GM12878 (cell line): Measurements from ENCODE around the gene ZIC2. TPM values are rescaled to one million over a fixed set of nuclear protein-coding genes. Genes with fewer than 3 reads are reported as not detected.
A peak's percentile ranks its signal among the peaks of the same experiment; 100 is the strongest.

Experiments used
- ATAC-seq: fragments of 200-7000 bp; cut with Tn5 transposase; 3 replicates; pipeline ENCODE4 v1.9.1; 2020; ENCODE audit warnings: mild to moderate bottlenecking, moderate library complexity
- BruUV-seq: library from RNA; stranded (reverse); fragments of 400-500 nt; replicated peaks from 2 replicates; lab custom pipeline; 2021; lab: Mats Ljungman, UMichigan
- CTCF ChIA-PET: fragments of 300-600 bp; sonication (Branson Sonifier 250); formaldehyde crosslinking; extraction: SDS; loops from one replicate; lab custom pipeline; 2021; ENCODE audit warnings: inconsistent platforms; lab: Yijun Ruan, JAX
- POLR2A ChIA-PET: fragments of 350-600 bp; formaldehyde crosslinking; extraction: SDS; loops from one replicate; lab custom pipeline; 2021; ENCODE audit warnings: inconsistent platforms; lab: Charles Lee
- RAD21 ChIA-PET: fragments of 300-600 bp; sonication (Branson Sonifier 250); formaldehyde crosslinking; loops from one replicate; lab custom pipeline; 2023; ENCODE audit warnings: antibody characterized with exemption; ENCODE audit not compliant: unreplicated experiment; lab: Charles Lee
- SMC1A ChIA-PET: fragments of 300-600 bp; sonication (Branson Sonifier 250); formaldehyde crosslinking; loops from one replicate; lab custom pipeline; 2023; ENCODE audit not compliant: unreplicated experiment, uncharacterized antibody; lab: Charles Lee
- DNase-seq: peaks from one replicate; pipeline ENCODE4 v3.0.0-alpha.2; 2011; ENCODE audit warnings: low read depth, low spot score
- FAIRE-seq: peaks from 3 replicates; lab custom pipeline; 2011; peaks lifted over from hg19 to GRCh38; lab: Jason Lieb, UNC
- H2AFZ ChIP-seq: 2 replicates; pipeline ENCODE4 v1.6.0; 2011; ENCODE audit warnings: low read depth, low read length, control low read depth; ENCODE audit not compliant: control insufficient read depth
- H3K27ac ChIP-seq: 2 replicates; pipeline ENCODE4 v1.5.1; 2011; ENCODE audit warnings: control low read depth; ENCODE audit not compliant: control insufficient read depth, insufficient read depth
- H3K27me3 ChIP-seq, 2 experiments: replicated peaks in 1 of 2; 2 replicates each; pipeline versions ENCODE4 v1.6.0 to v1.6.1; 2011; ENCODE audit warnings: low read length in 1 of 2; ENCODE audit not compliant: control insufficient read depth in 2 of 2, insufficient read depth in 2 of 2
- H3K36me3 ChIP-seq, 2 experiments: 2 replicates each; pipeline ENCODE4 v1.5.1; 2011; ENCODE audit warnings: low read length in 1 of 2; ENCODE audit not compliant: control insufficient read depth in 2 of 2, insufficient read depth in 2 of 2
- H3K4me1 ChIP-seq: 2 replicates; pipeline ENCODE4 v1.6.1; 2011; ENCODE audit warnings: mild to moderate bottlenecking, low read length, moderate library complexity, mixed read lengths; ENCODE audit not compliant: control insufficient read depth, insufficient read depth
- H3K4me2 ChIP-seq: 2 replicates; pipeline ENCODE4 v1.6.0; 2011; ENCODE audit warnings: control low read depth; ENCODE audit not compliant: control insufficient read depth, insufficient read depth
- H3K4me3 ChIP-seq: fragments of 200-600 bp; sonication (generic); 2 replicates; pipeline ENCODE4 v1.5.1; 2016
- H3K79me2 ChIP-seq: 2 replicates; pipeline ENCODE4 v1.6.0; 2011; ENCODE audit warnings: low read length; ENCODE audit not compliant: control insufficient read depth, insufficient read depth
- H3K9ac ChIP-seq: 2 replicates; pipeline ENCODE4 v1.8.0; 2011; ENCODE audit warnings: low read length, control low read depth, mixed read lengths; ENCODE audit not compliant: control insufficient read depth, insufficient read depth
- H3K9me3 ChIP-seq: replicated peaks from 3 replicates; pipeline ENCODE4 v1.5.1; 2011; ENCODE audit warnings: mild to moderate bottlenecking, low read length; ENCODE audit not compliant: control insufficient read depth, insufficient read depth
- H4K20me1 ChIP-seq: 2 replicates; pipeline ENCODE4 v1.6.0; 2011; ENCODE audit not compliant: control insufficient read depth, insufficient read depth
- BACH1 ChIP-seq: fragments of 450-650 bp; IDR thresholded peaks from 2 replicates; pipeline ENCODE4 v1.6.1; 2017; ENCODE audit warnings: mild to moderate bottlenecking, borderline replicate concordance
- BRCA1 ChIP-seq: IDR thresholded peaks from 2 replicates; pipeline ENCODE4 v1.6.1; 2011; ENCODE audit warnings: low read depth, low read length, improper control_type of control experiment
- E2F8 ChIP-seq: fragments of 450-650 bp; IDR thresholded peaks from 2 replicates; pipeline ENCODE4 v1.6.1; 2018; ENCODE audit warnings: mild to moderate bottlenecking, low read depth, moderate library complexity; ENCODE audit not compliant: partially characterized antibody
- FOS ChIP-seq: IDR thresholded peaks from 3 replicates; pipeline ENCODE4 v1.6.1; 2011; ENCODE audit warnings: borderline replicate concordance; ENCODE audit not compliant: insufficient read length; ENCODE audit errors: extremely low read depth
- JUNB ChIP-seq: IDR thresholded peaks from 2 replicates; pipeline ENCODE4 v1.6.1; 2016; ENCODE audit warnings: antibody characterized with exemption, mild to moderate bottlenecking
- MYC ChIP-seq: IDR thresholded peaks from 2 replicates; pipeline ENCODE4 v1.6.1; 2011; ENCODE audit warnings: mild to moderate bottlenecking, low read length, moderate library complexity, inconsistent platforms; ENCODE audit not compliant: insufficient read depth, insufficient replicate concordance, insufficient read length, severe bottlenecking
- POLR2AphosphoS5 ChIP-seq: IDR thresholded peaks from 2 replicates; pipeline ENCODE4 v1.6.1; 2011; ENCODE audit warnings: mild to moderate bottlenecking, low read length, inconsistent platforms
- SPI1 ChIP-seq: IDR thresholded peaks from 2 replicates; pipeline ENCODE4 v1.6.1; 2011; ENCODE audit warnings: low read depth, mild to moderate bottlenecking, low read length, moderate library complexity, borderline replicate concordance; ENCODE audit not compliant: insufficient read depth
- SRF ChIP-seq, 2 experiments: IDR thresholded peaks; 2 replicates each; pipeline ENCODE4 v1.6.1; 2011; ENCODE audit warnings: low read depth in 2 of 2, low read length in 2 of 2, mild to moderate bottlenecking in 1 of 2, moderate library complexity in 1 of 2
- SUZ12 ChIP-seq: fragments of 200-600 bp; sonication (generic); IDR thresholded peaks from one replicate; pipeline ENCODE4 v1.6.1; 2018; ENCODE audit warnings: antibody characterized with exemption, mild to moderate bottlenecking; ENCODE audit not compliant: unreplicated experiment
- TAF1 ChIP-seq: IDR thresholded peaks from 2 replicates; pipeline ENCODE4 v1.6.1; 2011; ENCODE audit warnings: mild to moderate bottlenecking, low read depth, low read length, borderline replicate concordance
- TCF7 ChIP-seq: IDR thresholded peaks from 2 replicates; pipeline ENCODE4 v1.6.1; 2014; ENCODE audit warnings: antibody characterized with exemption, borderline replicate concordance
- ZBTB33 ChIP-seq: fragments of 450-650 bp; IDR thresholded peaks from 2 replicates; pipeline ENCODE4 v1.6.1; 2017; ENCODE audit warnings: mild to moderate bottlenecking
- ZNF384 ChIP-seq: IDR thresholded peaks from 2 replicates; pipeline ENCODE4 v1.6.1; 2012; ENCODE audit warnings: low read depth, mild to moderate bottlenecking, low read length, improper control_type of control experiment, borderline replicate concordance
- ZZZ3 ChIP-seq: IDR thresholded peaks from 2 replicates; pipeline ENCODE4 v1.6.1; 2011; ENCODE audit warnings: low read depth; ENCODE audit not compliant: control insufficient read depth, insufficient read length
- WGBS: methylation state at CpG from one replicate; pipeline ENCODE4 v1.1.6; 2016; ENCODE audit warnings: low lambda C conversion rate; ENCODE audit not compliant: insufficient replicate concordance, insufficient coverage; ENCODE audit errors: missing lambda C conversion rate; 5-methylcytosine and 5-hydroxymethylcytosine counted together
- in situ Hi-C: fragments of 300-500 bp; cut with MboI; formaldehyde crosslinking; loops from 9 replicates; pipeline ENCODE4 v1.14.3; 2018; ENCODE audit warnings: mixed read lengths
- intact Hi-C: fragments of 100-400 bp; cut with micrococcal nuclease; formaldehyde crosslinking; loops from one replicate; pipeline ENCODE4 v1.14.2; 2022; ENCODE audit not compliant: unreplicated experiment
- polyA plus RNA-seq, 11 experiments: library from polyadenylated mRNA; depleted of rRNA in 4 of 11; unstranded in 6 of 11; stranded (reverse) in 5 of 11; fragments of >200 nt; fragmentation: Nextera tagmentation in 4 of 11; fragmentation: Illumina TruSeq in 1 of 11; extraction: Ambion mirVana in 4 of 11; extraction: Trizol in 1 of 11; gene quantifications; 1 replicate in 1 of 11; 2 replicates in 10 of 11; pipeline versions ENCODE4 v1.2.1 to v1.2.3, GENCODE V29; 2011 to 2016; ENCODE audit warnings: inconsistent platforms in 2 of 11, missing spikeins in 2 of 11, low read depth in 1 of 11
- total RNA-seq, 4 experiments: library from RNA; depleted of rRNA in 3 of 4; stranded (reverse); fragments of >200 nt in 3 of 4; fragmentation: Illumina TruSeq in 1 of 4; extraction: Trizol in 1 of 4; gene quantifications; 2 replicates each; pipeline versions ENCODE4 v1.2.1 to v1.2.3, GENCODE V29; 2013 to 2021
- TF ChIP-seq, protein P1 (sequence below): fragments of 450-650 bp; IDR thresholded peaks from 2 replicates; pipeline ENCODE4 v1.6.1; 2018; ENCODE audit warnings: borderline replicate concordance, mild to moderate bottlenecking; ENCODE audit not compliant: partially characterized antibody

ZIC2 gene
- total and polyA plus RNA-seq, 10 of the 15 experiments (the other 5 are each of a cell fraction or from before 2014, with no cell fraction given) = 0.05 TPM; not detected in 8

GRCh38 chr13:99959540-99960230 is 21.9 kb upstream of the ZIC2 start:
- Histone ChIP-seq H3K27ac (no peak overlapping the region), H3K36me3 (no peaks in the 10 kb centered on the region), H4K20me1 (no peaks in the 10 kb centered on the region), H3K27me3 (peaks cover 12 to 24% of the 10 kb centered on the region in 2 experiments), H3K79me2 (no peaks in the 10 kb centered on the region), H3K4me1 (no peaks in the 10 kb centered on the region), H3K9me3 (no peaks in the 10 kb centered on the region), H3K4me2 (0 out of 2 replicates have a peak overlapping the region, but pooled peaks have one; percentile 5), H3K4me3 (no peak overlapping the region), H2AFZ (no peak overlapping the region), H3K9ac (no peak overlapping the region)
- DNase-seq (no peak), FAIRE-seq (no peak), ATAC-seq (no peak)
- ChIA-PET SMC1A (no interaction called here), POLR2A (no interaction called here), RAD21 (no interaction called here), CTCF (no interaction called here)
- intact Hi-C loops (no loop called here), in situ Hi-C loops (no loop called here)
- WGBS = 32% methylated on average over 37 of the region's 49 CpGs
- no TSS peak for BruUV-seq
- TF ChIP-seq MYC (no peak), ZBTB33 (no peak), SUZ12 (no peak), BRCA1 (no peak), SRF (IDR thresholded peaks at IDR 0.05; ENCODE audit: low read depth in 2 of 2, low read length in 2 of 2) (no peak), FOS (no peak), JUNB (no peak), TAF1 (no peak), E2F8 (no peak), TCF7 (no peak), ZZZ3 (no peak), BACH1 (no peak), POLR2AphosphoS5 (no peak), SPI1 (no peak), ZNF384 (no peak)
- TF ChIP-seq, protein P1, sequence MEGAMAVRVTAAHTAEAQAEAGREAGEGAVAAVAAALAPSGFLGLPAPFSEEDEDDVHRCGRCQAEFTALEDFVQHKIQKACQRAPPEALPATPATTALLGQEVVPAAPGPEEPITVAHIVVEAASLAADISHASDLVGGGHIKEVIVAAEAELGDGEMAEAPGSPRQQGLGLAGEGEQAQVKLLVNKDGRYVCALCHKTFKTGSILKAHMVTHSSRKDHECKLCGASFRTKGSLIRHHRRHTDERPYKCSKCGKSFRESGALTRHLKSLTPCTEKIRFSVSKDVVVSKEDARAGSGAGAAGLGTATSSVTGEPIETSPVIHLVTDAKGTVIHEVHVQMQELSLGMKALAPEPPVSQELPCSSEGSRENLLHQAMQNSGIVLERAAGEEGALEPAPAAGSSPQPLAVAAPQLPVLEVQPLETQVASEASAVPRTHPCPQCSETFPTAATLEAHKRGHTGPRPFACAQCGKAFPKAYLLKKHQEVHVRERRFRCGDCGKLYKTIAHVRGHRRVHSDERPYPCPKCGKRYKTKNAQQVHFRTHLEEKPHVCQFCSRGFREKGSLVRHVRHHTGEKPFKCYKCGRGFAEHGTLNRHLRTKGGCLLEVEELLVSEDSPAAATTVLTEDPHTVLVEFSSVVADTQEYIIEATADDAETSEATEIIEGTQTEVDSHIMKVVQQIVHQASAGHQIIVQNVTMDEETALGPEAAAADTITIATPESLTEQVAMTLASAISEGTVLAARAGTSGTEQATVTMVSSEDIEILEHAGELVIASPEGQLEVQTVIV = no peak
